Amniotic epithelial cell (primary cell): ENCODE data around the gene TOMT.

Experiments
- DNase-seq: peaks from one replicate; pipeline ENCODE4 v3.0.0-alpha.2; 2010; ENCODE audit warnings: low read depth

Gene TOMT

DNA sequence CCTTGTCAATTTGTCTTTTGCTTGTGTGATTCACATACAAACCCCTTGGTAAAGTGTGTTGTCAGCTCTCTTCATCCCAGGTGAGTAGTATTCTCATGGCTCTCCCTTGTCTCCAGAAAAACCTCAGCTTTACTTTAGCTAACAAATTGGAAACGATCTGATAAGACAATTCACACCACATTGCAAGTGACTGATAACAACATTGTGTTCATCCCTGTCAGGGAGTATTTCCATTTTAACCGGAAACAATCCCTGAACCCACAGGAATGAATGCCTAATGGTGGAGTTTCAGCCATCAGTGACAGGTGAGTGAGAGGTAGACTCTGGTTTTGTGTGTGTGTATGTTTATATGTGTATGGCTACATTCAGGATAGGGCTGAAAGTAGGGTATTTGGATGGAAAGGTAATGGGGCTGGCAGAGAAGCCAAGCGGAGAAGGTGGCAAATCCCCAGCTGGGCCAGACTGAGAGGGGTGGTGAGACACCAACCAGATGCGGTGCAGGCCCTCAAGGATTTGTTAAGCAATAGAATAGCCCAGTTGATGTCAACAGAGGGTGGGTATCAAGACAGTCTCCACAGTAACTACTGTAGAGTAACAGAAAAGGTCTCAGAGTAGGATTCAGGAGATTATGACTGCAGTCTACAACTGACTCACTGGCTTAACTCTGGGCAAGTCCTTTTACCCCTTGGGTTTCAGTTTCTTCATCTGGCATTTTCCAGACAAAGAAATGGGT lies 17.5 kb upstream of the TOMT start:
- peak; percentile 53 for DNase-seq

DNA sequence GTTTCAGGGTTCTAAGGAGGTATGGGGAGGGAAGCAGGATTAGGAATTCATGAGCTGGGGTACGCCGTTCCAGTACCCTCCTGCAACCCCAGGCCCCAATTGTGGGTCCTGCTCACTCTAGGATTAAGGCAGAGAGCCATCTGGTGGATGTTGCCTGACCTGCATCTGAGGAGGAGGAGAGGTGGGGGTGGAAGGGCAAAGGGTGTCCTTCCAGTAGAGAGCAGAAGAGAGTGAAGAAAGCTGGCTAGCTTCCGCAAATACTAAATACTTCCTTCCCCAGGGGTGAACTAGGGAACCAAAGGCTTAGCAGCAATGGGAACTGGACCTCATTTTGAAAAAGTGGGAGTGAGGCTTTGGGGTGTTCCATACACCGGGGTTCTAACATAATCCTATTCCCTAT lies 14.4 kb upstream of the TOMT start:
- DNase-seq: peak; percentile 65

DNA sequence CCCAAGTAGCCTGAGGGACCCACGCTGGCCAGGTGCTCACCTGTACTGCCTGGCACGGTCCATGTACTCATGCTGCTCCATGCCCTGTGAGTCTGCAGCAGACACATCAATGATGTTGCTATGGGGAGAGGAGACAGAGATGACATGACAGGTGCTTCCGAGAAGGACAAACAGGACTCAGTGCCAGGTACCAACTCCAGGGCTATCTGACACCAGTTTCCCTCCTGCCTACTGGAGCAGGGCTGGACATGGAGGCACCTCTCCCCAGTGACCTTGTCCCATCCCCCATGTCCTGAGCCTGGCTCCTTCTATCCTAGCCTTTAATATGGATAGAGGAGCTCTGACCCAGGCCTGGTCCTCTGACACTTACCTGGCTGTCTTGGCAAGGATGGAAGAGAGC lies 7.0 kb upstream of the TOMT start:
- no peak for DNase-seq

DNA sequence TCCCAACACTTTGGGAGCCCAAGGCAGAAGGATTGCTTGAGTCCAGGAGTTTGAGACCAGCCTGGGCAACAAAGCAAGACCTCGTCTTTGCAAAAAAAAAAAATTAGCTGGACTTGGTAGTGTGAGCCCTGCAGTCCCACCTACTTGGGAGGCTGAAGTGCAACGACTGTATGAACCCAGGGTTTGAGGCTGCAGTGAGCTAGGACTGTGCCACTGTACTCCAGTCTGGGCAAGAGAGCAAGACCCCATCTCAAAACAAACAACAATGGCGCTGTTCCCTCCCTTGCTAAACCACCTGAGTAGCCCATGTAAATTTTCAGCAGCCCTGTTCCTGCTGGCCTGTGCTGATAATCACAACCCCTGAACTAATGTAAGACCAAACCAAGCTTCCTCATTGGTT lies 5.7 kb upstream of the TOMT start:
- no peak for DNase-seq

DNA sequence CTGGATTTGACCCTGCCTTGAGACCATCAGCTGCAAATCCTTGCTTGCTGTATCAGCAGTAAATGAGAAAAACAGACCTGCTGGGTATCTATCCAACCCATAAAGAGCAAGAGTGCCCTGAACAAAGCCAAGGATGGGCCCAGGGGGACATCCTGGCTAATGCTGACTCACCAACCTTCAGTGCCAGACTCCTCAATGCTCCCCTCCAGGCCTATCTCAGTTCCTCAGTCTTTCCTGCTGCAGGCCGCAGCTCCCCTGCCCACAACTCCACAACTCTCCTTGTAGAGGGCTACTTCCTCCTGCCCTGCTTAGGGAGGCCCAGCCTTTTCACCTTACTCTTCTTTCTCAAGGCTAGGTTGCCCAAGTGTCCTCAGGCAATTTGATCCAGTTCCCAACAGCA lies 5.3 kb upstream of the TOMT start:
- DNase-seq: no peak

DNA sequence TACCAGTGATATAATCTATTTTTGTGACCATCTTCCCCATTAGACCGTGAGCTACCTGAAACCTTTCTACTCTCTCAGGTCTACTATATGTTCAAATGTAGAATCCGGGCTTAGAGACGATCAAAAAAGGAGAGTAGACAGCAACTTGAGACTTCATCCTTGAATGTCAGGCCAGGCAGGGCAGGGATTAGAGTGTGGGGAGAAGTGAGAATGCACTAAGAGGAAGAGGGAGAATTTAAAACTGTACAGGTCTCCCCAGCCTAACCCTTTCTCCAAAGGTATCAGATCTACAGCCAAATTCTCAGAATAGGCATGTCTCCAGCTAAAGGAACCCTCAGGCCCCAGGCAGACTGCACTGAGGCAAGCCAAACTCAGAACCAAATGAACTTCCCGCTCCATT lies 3.6 kb upstream of the TOMT start:
- no peak for DNase-seq

DNA sequence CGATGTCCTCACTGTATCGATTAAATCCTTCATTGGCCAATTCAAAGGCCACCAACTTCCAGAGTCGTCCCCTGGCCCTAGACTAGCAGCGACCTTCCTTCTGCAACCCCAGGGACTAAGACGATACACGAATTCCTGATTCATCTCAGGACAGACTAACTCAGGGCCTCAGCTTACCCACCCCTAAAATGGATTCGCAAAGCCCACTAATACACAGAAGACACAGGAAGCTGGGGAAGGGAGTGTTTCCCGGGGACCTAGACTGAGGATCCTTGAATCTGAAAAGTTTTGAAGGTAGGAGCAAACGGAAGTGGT lies 3.1 kb upstream of the TOMT start:
- DNase-seq: no peak

DNA sequence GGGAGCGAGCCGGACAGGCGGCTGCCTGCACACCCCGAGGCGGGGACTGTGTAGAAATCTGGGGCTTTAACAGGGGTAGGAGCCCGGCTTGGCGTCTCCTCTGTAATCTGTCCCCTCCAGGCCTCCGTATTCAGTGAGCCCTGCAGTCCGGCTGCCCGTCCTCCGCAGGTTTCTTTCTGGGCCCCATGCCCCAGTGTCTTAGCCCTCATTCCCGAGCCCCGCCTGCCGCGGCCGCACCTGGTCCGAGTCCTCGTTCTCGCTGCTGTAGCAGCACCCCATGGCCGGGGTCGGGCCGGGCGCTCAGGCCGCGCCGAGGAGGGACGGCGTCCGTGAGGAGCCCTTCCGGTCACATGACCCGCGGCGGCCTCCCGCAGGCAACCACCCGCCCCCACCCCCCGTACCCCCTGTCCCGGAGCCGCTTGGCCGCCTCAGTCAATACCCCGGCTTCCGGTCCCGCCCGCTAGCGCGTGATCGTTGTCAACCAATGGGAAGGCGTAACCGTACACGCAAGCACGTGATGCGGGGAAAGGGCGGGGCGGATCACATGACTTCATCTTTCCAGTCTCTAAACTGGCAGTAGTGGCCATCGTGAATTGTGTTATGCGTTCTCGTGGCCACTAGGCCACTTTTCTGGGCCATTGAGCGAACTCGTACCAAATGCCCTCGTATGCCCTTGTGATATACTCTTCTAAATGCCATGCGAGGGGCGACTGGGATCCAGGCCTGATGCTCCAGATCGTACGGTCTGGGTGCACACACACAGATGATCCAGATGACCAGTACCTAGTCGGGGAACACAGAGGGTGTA lies 2.6 kb upstream of the TOMT start, which contains the start of gene LAMTOR1:
TSS of gene LAMTOR1 (minus strand) at position 352 of the 808 bp plus-strand sequence. CDS start at position 279, 73 bp downstream.
- peak; percentile 99 for DNase-seq

DNA sequence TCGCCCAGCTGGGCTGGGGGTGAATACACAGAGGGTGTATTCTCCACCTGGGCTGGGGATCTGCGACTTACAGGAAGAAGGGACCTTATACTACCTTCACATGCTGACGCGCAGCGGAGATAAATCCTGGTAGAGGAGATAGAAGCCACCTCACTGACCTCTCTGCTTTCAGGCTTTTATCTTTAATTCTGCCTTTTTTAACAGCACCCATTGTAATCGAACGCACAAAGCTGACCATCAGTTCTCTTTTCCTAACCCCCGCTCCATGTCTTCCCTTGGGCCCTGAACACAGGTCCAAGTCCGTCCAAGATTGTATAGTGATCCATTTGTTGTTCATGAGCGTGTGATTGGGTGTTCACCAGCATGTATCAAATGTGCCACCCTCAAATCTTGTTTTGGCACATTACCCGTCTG lies 2.0 kb upstream of the TOMT start:
- no peak for DNase-seq

DNA sequence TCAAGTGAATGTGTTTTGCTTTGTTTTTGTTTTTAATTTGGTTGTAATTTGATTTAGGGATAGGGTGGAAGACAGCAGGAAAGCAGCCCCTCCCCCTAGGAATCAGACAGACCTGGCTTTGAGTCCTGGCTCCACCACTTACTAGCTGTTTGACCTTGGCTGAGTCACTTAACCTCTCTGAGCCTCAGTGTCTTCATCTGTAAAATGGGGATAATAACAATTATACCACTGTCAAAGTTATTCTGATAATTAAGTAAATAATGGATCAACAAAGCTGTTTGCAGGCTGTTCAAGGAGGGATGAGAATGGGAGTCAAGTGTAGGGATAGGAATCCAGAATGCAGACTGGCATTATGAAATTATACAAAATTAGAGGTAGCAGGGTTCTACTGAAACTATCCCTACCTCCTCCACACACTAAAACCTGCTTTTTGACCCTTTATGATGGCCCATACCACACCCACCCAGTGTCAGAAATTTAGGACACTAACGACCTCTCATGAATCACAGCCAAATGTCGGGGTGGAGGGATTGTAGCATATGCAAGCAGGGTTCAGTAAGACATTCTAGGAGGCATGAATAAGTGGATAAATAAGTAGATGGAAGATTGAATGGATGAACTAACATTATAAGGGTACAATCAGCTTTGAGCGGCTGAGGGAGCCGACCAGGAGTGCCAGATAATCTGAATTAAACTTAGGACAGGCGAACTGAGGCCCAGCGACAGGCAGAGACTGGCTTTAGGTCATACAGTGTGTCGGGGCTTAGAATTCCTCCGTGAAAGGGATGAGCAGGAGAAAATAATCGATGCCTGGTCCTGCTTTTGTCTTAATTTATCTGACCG lies 5.8 kb downstream of the TOMT start:
- no peak for DNase-seq

DNA sequence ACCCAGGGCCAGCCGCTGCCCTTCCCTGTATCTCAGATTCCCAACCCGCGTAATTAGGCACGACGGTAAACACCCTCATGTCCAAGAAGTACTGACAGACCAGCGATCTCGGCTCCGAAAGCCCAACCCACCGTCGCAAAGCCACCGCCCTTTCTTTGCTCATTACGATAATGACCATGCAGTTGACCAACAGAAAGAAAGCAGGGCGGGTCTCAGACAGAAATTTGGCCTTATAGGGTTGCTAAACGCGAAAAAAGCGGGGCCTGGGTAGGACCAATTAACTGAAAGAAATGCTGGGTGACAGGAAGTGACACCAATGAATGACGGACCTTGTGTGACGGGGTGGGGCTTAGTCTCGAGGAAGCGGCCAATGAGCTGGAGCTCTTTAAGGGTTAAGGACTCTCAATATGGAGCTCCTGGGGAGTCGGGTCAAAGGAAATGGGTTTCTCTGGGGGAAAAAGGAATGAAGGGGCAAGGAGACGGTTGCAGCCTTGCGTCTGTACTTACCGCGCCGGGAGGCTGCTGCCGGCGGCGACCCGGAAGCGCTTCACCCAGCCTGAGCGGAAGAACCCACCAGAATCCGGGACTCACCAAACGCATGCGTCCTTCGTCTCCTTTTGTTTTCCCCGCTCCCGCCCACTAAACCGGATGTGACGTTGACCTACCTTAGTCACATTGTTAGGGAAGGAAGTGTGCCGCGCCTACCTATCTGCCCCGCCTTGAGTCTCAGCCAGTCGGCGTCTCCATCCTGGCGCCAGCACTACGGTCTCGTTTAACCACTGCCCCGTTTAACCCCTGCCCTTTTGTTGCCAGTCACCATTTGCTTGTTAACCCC lies 6.6 kb downstream of the TOMT start, which contains the start of gene ANAPC15:
TSS of gene ANAPC15 (minus strand) at position 553 of the 835 bp plus-strand sequence. CDS start 1,419 bp downstream, outside the sequence.
- peak; percentile 100 for DNase-seq

DNA sequence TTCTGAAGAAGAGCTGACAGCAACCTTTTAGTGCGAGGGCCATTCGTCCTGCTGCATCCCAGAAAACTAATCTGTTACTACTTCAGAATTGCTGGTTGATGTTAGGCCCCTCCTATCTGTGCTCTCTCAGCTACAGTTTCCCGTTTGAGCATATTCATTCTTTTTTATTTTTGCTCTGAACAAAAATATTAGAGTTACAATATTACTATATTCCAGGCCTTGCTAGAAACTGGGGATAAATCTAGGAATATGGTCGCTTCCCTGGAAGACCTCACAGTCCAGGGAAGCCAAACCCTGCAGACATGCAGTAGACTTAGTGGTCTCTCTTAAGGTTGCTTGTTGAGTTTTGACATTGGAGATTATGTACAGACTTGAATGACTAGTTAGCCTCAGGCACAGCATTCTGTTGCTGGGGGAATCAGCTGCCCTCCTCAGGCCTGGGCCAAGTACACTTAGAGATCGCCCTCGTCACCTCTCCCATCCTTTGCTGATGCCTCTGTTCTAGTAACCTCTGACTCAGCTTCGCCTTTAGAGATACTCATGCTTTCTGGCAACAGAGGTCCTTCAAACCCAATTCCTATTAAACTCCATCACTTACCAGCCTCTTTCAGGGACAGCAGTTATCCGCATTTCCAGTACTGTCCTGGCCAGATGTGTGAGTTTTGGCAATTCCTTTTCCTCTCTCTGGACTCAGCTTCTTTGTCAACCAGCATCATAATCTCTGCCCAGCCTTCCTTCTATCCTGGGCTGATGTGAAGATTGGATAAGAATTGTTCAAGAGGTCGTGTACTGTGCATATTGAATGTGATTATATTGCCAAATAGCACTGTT lies 7.5 kb downstream of the TOMT start:
- DNase-seq: peak; percentile 37

DNA sequence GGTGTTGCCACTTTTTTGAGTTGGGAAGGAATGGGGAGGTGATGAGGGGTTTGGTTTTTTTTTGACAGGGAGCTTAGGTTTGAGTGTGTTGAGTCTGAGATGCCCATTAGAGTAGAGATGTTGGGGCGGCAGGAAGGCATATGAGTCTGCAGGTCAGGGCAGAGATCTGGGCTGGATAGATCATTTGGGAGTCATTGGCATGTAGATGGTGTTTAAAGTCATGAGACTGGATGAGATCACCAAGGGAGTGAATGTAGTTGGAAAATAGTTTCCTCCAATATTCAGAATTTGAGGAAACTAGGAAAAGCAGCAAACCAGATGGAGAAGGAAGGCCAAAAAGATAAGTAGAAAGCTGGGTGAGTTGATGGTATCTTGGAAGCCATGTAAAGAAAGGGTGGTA lies 8.8 kb downstream of the TOMT start:
- no peak for DNase-seq

DNA sequence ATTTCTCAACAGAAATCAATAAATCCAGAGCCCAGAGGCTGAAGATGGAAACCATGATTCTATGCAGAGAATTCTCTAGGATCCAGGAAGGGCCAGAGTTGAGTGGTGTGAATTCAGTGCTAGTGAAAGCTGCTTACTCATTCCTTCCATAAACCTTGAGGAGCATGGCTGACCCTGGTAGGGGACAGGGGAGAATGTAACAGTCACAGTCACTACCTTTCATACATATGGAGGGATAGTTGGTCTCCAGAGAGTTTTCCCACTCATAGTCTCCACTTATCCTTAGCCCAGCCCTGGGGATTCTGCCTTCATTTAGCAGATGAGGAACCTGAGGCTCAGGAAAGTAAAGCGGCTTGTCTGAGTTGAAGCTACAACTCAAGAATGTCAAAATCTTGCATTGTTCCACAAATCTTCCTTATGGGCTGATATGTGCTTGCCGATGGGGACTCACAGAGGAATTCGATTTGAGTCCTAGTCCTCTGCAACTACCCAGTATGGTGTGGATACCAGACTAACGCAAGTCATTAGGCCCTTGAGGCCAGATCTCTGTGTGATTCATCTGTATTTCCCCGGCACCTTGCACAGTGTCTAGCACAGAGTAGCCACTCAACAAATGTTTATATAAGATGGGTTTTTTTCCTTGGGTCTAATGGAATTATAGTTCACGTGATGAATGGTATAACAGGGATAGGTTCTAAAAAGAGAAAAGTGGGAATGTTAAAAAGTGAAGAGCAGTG lies 10.5 kb downstream of the TOMT start:
- no peak for DNase-seq

DNA sequence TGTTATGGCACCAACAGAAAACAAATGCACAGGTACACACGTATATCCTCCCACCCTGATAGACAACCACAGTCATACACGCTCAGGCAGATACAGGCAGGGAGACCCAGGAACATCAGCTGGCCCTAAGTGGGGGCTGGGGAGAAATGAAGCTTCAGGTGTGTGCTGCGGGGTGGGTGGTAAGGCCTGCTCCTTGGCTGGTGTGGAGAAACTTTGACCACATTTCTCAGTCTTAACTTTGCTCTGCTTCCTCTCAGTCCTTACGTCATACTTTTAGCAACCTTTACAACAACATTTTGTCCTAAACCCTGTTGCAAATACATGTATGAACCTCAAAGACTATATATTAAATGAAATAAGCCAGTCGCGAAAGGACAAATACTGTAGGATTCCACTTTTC lies 13.5 kb downstream of the TOMT start:
- peak; percentile 39 for DNase-seq

DNA sequence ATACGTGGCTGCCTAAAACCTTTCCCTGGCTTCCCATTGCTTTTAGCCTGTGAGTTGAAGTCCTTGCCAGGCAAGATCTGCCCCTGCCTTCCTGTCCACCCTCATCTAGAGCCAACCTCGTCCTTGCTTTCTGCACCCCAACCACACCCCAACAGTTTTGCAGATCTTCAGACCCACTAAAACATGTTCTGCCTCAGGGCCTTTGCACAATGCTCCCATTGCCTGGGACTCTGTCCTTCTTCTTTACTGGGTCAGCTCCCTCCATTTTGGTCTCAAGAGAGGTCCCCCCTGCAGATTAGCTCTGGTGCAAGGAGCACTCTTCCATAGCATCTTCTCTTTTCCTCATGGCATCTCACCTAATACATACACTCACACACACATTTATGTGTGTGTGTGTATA lies 15.2 kb downstream of the TOMT start:
- no peak for DNase-seq

DNA sequence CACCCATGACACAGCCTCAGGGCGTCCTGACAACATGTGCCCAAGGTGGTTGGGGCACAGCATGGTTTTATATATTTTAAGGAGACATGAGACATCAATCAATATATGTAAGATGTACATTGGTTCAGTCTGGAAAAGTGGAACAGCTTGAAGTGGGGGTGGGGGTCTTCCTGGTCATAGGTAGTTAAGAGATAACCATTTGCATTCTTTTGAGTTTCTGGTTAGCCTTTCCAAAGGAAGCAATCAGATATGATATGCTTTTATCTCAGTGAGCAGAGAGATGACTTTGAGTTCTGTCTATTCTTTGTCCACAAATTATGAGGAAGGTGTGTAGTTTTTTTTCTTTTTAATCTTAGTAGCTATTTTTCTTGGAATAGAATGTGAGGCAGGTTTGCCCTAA lies 16.9 kb downstream of the TOMT start:
- no peak for DNase-seq

DNA sequence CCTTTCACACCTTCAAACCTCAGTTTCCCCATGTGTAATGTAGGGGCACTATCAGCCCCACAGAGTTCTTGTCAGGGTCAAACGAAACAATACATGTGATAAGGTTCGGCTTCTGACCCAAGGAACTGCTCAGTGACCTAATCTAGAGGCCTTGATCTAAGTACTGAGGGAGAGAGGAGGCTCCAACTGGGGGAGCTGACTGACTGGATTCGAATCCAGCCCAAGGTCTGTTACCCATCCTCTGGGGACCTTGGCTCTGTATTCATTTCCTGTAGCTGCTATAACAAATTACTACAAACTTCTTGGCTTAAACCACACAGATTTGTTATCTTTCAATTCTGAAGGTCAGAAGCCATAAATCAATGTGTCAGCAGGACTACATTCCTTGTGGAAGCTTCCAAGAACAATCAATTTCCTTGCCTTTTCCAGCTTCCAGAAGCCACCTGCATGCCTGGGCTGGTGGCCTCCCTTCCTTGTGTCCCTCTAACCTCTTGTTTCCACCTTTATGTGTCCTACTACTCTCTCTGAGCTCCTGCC lies 17.5 kb downstream of the TOMT start:
- DNase-seq: peak; percentile 52

DNA sequence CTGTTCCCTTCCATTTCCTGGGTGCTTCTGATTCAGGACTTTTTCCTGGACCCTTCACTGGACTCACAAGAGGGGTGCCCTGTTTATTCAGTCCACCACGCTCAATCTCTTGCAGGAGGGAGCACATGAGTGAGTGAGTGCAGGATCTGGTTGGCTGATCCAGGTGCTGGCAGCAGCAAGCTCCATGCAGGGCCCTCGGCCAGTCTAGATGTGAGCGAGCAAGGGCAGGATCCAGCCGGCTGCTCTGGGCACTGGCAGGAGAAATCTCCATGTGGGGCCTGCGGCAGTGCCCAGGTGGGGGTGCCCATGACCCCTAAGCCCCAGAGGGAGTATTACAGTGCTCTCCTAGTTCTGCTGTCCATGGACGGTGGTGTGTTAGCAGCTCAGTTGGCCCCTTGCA lies 18.3 kb downstream of the TOMT start:
- DNase-seq: no peak

DNA sequence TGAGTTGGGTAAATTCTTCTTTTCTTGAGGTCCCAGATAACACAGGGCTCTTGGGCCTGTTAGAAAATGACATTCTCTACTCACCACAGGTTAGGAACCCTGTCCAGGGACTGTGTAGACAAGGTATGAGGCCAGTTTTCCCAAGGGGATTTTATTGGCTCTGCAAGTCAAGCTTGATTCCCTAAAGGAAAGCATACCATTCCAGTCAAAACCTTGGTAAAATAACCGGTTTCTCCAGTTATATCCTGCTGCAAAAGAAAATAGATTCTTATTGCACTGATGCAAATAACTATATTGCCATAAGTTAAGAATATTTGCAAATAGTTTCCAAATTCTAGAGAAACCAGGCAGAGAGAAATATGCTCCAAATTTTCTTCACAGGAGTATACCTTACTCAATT lies 20.2 kb downstream of the TOMT start:
- DNase-seq: no peak
